ENCODE results near the gene TSPAN32.

The TSPAN32 gene

DNA sequence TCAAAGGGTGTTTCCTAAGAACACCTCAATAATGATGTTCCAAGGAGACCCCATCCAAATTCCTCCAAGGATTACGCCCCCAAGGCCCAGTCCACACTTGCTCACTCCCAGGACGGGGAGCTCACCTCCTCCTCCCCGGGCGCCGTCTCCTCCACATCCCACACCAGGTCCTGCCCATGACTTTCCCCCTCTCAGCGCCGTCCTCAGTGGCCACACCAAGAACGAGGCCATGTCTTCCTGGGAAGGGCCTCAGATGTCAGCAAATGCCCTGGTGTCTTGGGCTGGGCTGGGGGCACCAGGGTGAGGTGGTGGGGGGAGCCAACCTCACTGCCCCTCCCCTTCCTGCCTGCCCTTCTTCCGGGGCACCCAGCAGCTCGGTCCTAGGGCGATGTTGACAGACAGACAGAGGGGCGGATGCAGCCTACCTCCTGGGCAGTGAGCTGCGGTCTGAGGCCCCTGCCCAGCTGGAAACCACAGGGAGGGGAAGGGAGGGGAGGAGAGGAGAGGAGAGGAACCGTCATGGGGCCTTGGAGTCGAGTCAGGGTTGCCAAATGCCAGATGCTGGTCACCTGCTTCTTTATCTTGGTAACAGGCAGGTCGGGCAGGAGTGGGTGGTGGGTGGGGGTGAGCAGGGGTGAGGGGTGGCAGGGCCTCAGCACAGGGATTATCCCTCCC lies at the start of gene TSPAN32, which contains the start of gene C11orf21:
TSS of gene TSPAN32 (plus strand) at position 383 of the 675 bp plus-strand sequence. CDS start at position 520, 137 bp downstream.
TSS of gene C11orf21 (minus strand) at position 288 of the 675 bp plus-strand sequence. CDS start at position 178, 110 bp downstream.
- peak; percentile 76 for DNase-seq (ENCODE audit: low spot score)

GRCh38 chr11:2252018-2252417 lies 49.8 kb upstream of the TSPAN32 start:
- no peak for DNase-seq (ENCODE audit: low spot score)

DNA sequence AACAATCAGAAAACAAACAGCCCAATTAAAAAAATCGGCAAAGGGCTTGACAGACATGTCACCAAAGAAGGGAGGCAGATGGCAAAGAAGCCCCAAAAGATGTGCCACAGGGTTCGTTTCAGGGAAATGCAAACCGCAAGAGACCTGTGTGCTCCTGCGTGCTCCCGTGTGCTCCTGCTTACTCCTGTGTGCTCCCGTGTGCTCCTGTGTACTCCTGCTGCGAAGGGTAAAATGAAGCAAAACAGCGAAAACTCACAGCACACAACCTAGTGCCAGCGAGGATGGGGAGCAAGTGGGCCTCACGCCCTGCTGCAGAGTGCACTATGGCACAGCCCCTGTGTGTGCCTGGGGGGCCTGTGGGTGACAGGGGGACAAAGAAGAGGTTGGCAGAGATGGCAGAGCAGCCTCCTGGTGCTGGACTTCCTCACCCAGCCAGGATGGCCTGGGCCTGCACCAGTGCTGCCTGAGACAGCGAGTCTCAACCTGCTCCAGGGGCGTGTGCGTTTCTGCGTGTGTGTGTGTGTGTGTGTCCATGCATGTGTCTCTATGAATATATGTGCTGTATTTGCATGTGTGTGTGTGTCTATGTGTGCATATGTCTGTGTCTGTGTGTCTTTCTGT lies 45.4 kb upstream of the TSPAN32 start:
- no peak for DNase-seq (ENCODE audit: low spot score)

DNA sequence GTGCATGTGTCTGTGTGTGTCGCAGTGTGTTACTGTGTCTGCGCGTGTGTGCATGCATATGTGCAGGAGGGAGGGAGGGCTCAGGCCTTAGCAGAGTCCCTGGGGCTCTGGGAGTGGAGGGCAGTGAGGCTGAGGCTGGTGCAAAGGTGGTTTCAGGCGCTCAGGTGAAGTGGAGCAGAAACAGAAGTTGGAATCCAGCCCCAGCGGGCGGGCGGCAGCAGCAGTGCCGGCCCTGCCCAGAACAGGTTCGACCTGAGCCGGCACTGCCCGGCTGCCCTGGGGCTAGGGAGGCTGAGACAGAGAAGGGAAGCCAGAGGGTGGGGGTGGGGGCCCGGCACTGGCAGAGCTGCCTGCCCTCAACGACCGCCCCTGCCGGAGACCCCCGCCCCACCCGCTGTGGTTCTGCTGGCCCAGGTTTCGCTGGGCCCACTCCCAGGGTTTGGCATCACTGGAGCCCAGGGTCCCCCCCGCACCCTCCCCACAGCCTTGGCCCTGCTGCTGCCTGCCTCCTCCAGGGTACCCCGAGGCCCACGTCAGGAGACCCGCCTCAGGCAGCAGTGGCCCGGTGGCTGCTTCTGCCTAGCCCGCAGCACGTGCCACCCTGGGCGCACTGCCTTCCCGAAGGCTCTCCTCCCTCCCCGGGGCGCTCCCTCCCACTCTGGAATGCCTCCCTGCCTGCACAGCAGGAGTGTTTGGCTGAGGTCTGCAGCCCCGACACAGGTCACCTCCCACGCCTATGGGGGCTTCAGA lies 44.7 kb upstream of the TSPAN32 start:
- no peak for DNase-seq (ENCODE audit: low spot score)

DNA sequence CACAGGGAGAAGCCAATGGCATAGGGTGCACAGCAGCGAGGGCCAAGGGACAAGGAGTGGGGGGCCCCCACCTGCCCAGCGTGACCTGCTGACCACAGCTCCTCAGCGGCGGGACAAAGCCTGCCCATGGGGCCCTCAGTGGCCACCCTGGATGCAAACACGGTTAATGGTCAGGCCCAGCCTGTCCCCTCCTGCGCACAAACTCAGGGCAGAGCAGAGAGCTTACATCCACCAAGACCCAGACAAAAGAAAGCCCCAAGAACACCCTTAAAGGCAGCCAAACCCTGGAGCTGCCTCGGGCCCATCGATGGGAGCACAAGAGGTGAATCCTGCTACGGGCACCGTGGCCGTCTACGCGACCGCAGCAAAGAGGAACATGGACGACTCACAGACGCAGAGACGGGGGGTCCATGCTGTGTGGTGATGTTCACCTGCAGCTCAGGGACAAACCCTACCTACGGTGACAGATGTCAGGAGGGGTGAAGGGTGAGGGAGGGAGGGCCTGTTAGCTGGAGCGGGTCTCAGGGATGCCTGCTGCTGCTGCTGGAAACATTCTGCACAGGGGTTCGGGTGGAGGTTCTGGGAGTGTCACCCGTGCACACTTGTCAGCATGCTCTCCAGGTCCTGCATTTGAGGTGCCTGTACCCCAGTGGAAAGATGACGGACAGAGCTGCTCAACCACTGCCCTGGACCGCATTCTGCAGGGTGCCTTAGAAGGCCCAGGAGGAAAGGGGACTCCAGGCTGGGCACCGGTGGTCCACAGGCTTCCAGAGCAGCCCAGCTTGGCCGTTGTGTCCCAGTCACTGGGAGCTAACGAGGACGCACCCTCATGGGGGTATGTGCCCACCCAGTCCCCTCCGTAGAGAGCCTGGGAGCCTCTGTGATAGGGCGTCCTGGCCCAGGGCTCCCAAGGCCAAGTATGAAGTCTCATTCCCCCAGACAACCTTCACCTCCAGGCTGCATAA lies 43.0 kb upstream of the TSPAN32 start:
- DNase-seq (ENCODE audit: low spot score), result no peak

DNA sequence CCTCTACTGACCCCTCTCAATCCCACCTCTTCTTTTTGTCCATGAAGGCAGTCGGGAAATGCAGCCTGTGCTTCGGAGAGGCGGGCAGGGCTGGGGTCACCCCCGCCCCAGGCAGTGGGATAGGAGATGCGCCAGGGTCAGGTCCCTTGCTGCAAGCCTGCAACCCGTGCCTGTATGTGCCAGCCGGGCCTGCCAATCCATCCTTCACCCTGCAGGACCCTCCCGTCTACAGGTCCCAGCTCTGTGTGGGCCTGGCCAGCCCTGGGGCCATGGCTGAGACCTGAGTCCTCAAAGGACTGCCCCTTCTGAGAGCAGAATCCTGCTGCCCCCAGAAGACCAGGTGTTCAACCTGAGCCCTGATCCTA lies 42.4 kb upstream of the TSPAN32 start:
- DNase-seq (ENCODE audit: low spot score), result no peak

GRCh38 chr11:2259897-2260451 lies 41.8 kb upstream of the TSPAN32 start:
- DNase-seq (ENCODE audit: low spot score), result no peak

GRCh38 chr11:2260491-2261364 lies 41.1 kb upstream of the TSPAN32 start:
- DNase-seq (ENCODE audit: low spot score), result no peak

- DNase-seq (ENCODE audit: low spot score), result no peak
These were observed 40.2 kb upstream of the TSPAN32 start for GRCh38 chr11:2261436-2262230.

DNA sequence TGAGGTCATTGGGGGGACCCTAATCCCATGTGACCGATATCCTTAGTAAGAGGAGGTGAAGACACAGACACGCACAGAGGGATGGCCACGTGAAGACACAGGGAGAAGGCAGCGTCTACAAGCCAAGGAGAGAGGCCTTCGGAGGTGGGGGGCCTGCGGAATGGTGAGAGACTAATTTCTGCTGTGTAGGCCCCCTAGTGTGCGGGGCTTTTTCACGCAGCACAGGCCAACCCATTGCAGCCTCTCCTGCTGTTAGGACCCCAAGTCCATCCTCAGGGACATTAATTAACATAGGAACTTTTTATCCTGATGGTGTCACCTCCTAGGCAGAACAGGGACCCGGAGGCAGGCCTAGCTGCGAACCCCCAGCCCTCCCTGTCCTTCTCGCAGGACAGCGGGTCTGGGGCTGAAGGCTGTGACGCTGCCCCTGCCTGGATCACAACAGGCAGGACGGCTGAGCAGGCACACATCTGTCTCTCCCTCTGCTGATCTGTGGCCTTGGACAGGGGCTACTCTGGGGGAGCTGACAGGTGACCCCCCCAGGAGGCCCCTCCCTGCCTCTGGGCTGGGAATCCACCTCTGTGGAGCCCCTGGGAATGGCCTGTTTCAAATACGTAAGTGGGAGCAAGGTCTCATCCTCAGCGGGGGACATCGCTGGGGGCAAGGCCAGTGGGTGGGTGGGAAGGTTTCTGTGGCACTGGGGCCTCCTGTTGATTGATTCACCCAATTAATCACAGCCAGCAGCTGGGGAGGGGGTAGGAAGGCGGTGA lies 39.3 kb upstream of the TSPAN32 start:
- DNase-seq (ENCODE audit: low spot score), result no peak

- DNase-seq (ENCODE audit: low spot score), result no peak
These were observed 38.7 kb upstream of the TSPAN32 start for GRCh38 chr11:2263071-2263565.

DNA sequence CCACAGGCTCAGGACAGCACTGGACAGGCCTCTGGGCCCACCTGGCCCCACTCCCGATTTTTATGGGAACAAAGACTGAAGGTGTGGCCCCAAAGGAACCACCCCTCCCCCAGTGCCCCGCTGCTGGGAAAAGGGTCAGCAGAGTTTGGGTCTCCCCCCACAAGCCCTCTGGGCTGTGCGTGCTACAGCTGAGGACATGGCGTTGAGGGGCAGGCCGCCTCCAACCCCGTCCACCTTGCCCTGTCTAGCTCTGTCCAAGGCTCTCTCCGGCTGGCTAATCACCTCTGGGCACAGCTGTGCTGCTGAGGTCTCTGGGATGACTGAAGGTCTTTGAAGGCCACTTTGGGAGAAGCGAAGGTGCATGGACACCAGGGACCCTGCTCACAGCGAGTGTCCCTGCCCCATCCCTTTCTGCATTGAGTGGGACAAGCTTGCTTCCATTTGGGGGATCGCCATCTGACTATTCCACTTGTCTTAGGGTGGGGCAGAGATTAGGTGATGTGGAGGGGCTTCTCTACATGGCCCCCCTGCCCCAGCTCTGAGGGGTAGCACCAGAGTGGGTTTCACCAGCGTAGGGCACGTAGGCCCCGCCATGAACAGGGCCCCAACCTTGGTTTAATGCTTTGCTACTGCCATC lies 38.0 kb upstream of the TSPAN32 start:
- no peak for DNase-seq (ENCODE audit: low spot score)

DNA sequence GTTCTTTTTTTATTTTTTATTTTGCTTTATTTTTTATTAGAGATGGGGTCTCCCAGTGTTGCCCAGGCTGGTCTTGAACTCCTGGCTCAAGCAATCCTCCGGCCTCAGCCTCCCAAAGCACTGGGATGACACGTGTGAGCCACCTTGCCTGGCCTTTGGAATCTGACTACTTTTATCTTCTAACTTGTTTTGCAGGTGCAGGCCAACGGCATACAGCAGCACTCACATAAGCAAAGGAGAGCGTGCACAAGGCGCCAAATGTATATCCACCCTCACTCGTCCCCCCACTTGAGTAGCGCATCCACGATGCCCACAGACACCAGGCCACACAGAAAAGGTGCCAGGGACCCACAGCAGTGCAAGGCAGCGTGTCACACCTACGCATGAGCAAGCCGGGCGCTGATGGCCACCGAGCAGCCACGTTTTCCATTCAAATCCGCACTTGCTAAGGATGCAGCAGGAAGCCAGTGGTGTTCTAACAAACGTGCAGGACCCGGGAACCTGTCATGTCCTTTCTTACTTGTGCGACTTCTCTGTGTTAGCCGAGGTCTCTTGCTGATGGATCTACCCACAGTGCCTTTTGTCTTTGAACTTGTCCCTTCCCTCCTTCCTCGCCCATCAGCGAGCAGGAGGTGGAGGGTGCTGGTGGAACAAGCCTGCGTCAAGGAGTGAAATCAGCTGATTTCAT lies 37.3 kb upstream of the TSPAN32 start:
- DNase-seq (ENCODE audit: low spot score), result no peak

DNA sequence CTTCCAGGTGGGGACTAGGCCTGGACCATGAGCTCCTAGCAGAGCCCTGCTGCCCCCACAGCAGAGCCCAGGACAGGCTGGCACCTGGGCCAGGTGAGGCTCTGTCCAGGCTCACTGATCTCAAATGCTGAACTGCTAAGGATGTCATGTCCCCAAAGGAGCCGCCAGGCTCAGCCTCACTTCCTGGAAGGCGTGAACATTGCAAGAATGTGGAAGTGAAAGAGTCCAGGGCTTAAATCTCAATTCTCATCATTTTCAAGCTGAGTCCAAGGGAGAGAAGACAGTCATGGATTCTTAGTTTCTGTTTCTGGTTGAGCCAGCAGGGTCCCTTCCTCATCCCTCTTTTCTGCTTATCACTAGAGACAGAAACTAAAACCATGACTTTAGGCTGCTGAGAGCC lies 36.4 kb upstream of the TSPAN32 start:
- no peak for DNase-seq (ENCODE audit: low spot score)

DNA sequence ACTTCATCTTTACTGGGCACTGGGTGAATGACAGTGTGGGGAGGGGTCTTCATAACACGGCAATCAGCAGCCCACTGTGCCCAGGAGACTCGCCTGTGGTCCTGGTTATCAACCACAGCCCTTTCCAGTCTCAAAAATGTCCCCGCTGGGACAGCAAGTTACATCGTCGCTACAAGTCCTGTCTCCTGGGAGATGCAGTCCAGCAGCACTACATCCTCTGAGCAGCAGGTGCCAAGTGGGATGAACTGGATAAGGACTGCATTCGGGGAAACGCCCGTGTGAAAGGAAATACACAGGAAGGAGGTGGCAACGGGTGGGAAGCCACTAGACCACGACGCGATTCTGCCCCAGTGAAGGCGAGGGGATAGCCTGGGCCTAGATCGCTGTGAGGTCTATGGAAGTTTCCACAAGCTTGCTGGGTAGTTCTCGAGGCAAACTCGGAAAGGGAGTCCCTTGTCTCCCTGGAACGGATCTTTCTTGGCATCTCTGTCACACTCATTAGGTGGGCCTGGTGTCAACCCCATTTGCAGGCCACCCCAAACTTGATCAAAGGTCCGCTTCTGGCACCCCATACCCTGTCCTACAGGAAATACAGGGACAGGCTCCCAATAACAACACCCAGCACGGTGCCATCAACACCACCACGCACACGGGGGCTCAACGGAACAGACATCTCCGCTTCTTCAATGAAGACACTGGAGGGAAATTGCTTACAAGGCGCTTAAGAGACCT lies 35.8 kb upstream of the TSPAN32 start:
- DNase-seq (ENCODE audit: low spot score), result no peak

DNA sequence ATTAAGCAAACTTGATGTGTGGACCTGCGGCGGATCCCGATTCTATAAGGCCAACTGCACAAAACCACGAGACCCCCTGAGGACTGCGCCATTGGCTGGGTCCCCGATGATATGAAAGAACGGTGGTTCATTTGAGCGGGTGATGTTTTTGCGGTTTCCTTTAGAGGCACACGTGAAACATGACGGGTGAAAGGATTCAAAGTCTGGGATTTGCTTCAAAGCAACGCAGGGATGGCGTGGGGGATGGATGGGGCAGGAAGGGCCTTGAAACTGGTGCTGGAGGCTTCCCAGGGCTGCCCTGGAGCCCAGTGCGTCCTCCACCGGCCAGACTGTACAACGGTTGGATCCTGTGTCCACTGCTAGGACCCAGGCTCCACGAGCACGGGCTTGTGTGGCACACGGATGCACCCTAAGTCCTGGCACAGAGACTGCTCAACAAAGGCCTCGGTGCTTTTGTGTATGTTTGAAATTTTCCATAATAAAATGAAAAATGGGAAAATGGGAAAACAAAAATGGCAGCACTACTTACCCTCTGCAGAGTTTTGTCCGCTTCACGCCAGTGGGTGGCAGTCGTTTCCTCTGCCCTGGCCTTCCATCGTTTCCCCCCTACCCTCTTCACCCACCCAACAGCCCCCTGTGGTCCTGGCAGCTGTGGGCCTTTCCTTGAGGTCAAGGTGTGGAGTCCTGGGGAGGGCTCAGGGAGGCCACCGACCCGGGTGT lies 35.1 kb upstream of the TSPAN32 start:
- DNase-seq (ENCODE audit: low spot score), result no peak
